NCI-H446 treated with DMSO at 0.1 percent for 48 hours (cell line): ENCODE measurements around the gene TCERG1L.
"Not testable (repeated sequence)": the region's sequence is repeated elsewhere in the genome, so short reads cannot be mapped to it uniquely, and the experiment has no call there.

ENCODE experiments used
- DNase-seq: peaks from one replicate; lab custom pipeline; 2025; lab: John Stamatoyannopoulos, UW

The TCERG1L gene

GRCh38 chr10:131084791-131085090, 226.8 kb downstream of the TCERG1L start:
- no peak for DNase-seq

- no peak for DNase-seq
Observed at GRCh38 chr10:131083915-131084790, 227.4 kb downstream of the TCERG1L start.

- DNase-seq = no peak
Observed at GRCh38 chr10:131082991-131083481, 228.5 kb downstream of the TCERG1L start.

GRCh38 chr10:131082201-131082850, 229.2 kb downstream of the TCERG1L start:
- DNase-seq = no peak

- no peak for DNase-seq
Observed at GRCh38 chr10:131081786-131082185, 229.7 kb downstream of the TCERG1L start.

- DNase-seq = no peak
Observed at GRCh38 chr10:131081376-131081775, 230.1 kb downstream of the TCERG1L start.

GRCh38 chr10:131080571-131080970, 230.9 kb downstream of the TCERG1L start:
- no peak for DNase-seq

GRCh38 chr10:131079314-131079713, 232.2 kb downstream of the TCERG1L start:
- DNase-seq = no peak

- DNase-seq = not testable (repeated sequence)
Observed at GRCh38 chr10:131078882-131079280, 232.6 kb downstream of the TCERG1L start.

- DNase-seq = no peak
Observed at GRCh38 chr10:131078131-131078881, 233.2 kb downstream of the TCERG1L start.

GRCh38 chr10:131077724-131078123, 233.8 kb downstream of the TCERG1L start:
- DNase-seq = no peak

GRCh38 chr10:131077031-131077430, 234.5 kb downstream of the TCERG1L start:
- DNase-seq = no peak

GRCh38 chr10:131076356-131076755, 235.2 kb downstream of the TCERG1L start:
- DNase-seq = no peak

- no peak for DNase-seq
Observed at GRCh38 chr10:131075218-131075770, 236.2 kb downstream of the TCERG1L start.

- no peak for DNase-seq
Observed at GRCh38 chr10:131074682-131075081, 236.8 kb downstream of the TCERG1L start.

GRCh38 chr10:131073469-131074035, 238.0 kb downstream of the TCERG1L start:
- DNase-seq = no peak

GRCh38 chr10:131072651-131073468, 238.7 kb downstream of the TCERG1L start:
- DNase-seq = no peak

- no peak for DNase-seq
Observed at GRCh38 chr10:131071721-131072120, 239.8 kb downstream of the TCERG1L start.

- no peak for DNase-seq
Observed at GRCh38 chr10:131070856-131071255, 240.7 kb downstream of the TCERG1L start.

GRCh38 chr10:131068760-131069159, 242.8 kb downstream of the TCERG1L start:
- no peak for DNase-seq

GRCh38 chr10:131068311-131068710, 243.2 kb downstream of the TCERG1L start:
- DNase-seq = no peak
